Hypothalamus (tissue), 51 donors: ENCODE data around the gene JAK2.
"Not testable (repeated sequence)": the region's sequence is repeated elsewhere in the genome, so short reads cannot be mapped to it uniquely, and the experiment has no call there.

Experiments used
- DNase-seq, 51 donors: peaks; one replicate each; lab custom pipeline; 2025; lab: John Stamatoyannopoulos, UW

Gene JAK2

GRCh38 chr9:4984621-4985385 lies at the start of gene JAK2:
TSS of gene JAK2 (plus strand) at chr9:4985272. CDS start at chr9:5021988, 36,716 bp downstream.
- peak; percentile 52 to 98 (median 88) for DNase-seq

DNA sequence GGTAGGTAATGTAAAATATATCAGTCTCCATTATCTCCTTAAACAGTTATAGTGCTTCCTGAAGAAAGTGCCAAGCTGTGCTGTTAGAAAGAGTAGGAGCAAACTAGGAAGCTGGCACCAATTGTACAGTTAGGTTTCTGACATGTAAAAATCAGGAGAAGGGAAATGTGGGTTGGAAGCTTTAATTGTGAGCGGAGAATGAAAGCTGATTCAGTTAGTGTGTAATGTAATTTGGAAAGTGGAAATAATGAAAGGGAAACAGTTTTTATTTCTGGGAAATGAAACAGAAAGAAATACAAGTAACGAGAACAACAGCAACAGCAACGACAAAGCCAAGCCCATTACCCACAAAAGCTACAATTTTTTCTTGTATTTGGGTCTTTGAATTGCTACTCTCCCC lies 48.8 kb upstream of the JAK2 start:
- DNase-seq: peak in 1 of 51 donors; percentile 29

- DNase-seq: no peak
Measured at GRCh38 chr9:4936823-4937222, 48.2 kb upstream of the JAK2 start.

GRCh38 chr9:4937446-4937845 lies 47.6 kb upstream of the JAK2 start:
- no peak for DNase-seq

DNA sequence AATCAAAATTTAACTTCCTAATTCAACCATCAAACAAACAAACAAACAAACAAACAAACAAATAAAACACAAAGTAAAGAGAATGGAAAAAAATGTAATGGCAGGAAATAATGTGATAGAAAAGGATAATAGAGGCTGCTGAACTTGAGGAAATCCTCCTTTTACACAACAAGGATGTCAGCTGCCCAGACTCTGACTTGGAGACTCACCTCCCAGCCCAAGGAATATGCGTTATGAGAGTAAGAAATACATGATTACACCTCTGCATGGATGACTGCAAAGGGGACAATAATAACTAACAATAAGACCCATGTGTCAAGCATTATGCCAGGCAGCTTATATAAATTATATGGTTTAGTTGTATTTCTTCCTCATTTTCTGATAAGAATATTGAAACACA lies 46.6 kb upstream of the JAK2 start:
- DNase-seq: no peak

- no peak for DNase-seq
Measured at GRCh38 chr9:4939118-4939561, 45.9 kb upstream of the JAK2 start.

DNA sequence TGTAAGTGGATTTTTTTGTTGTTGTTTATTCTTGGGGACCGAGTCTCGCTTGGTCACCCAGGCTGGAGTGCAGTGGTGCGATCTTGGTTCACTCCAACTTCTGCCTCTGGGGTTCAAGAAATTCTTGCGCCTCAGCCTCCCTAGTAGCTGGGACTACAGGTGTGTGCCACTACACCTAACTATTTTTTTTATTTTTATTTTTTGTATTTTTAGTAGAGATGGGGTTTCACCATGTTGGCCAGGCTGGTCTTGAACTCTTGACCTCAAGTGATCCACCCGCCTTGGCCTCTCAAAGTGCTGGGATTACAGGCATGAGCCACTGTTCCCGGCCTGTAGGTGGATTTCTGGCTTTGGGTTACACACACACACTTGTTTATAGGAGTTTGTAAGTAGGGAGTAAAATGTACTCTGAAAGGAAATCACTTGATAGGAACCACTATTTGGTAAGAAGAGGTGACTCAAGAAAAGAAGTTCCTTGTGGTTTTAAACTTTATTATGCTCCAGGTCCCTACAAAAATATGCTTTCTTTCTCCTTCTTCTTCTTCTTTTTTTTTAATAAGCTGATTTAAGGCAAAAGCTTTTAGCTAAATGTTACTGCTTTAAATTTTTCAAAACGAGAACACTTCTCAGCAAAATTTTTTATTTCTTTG lies 42.9 kb upstream of the JAK2 start:
- not testable (repeated sequence) for DNase-seq

DNA sequence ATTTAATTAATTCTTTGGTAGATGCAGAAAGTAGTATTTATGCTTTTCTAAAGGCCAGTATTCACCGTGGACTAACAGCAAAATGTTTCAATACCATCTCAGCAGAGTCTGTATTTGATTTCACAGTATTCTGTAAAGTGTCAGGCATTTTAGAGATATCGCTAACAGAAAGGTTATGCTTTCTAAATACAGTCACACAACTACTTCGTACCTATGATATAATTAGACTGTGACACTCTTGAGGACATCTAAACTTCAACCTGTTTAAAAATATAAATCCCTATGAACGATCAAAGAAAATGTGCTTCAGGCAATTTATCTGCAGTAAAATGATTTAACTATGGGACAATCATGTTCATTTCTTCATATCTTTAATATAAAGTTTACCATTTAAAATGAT lies 41.7 kb upstream of the JAK2 start:
- DNase-seq: no peak

DNA sequence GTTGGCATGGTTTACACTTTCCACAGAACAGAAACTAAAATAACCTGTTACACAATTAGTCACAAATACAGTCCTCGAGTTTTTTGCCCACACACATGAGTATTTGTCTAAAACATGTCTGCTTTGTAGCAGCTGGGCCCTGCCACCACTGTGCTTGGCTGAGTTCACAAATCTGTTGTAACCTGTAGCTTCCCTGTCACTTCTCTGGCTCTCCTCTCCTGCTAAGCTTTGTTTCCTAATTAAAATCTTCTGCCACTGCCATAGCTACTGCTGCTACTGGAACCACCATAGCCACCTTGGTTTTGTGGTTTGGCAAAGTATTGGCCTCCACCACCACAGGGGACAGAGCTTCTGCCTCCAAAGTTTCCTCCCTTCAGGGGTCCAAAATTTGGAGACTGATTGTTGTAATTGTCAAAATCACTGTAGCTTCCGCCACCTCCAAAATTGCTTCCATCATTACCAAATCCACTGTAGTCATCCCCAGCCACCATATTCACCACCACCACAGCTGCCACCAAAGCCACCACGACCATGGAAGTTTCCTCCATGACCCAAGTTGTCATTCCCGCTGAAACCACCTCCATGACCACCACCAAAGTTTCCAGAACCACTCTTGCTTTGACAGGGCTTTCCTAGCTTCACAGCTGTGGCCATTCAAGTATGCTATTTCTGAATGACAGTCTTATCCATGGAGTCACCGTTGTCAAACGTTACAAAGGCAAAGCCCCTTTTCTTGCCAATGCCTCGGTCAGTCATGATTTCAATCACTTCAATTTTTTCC lies 40.5 kb upstream of the JAK2 start:
- not testable (repeated sequence) for DNase-seq

DNA sequence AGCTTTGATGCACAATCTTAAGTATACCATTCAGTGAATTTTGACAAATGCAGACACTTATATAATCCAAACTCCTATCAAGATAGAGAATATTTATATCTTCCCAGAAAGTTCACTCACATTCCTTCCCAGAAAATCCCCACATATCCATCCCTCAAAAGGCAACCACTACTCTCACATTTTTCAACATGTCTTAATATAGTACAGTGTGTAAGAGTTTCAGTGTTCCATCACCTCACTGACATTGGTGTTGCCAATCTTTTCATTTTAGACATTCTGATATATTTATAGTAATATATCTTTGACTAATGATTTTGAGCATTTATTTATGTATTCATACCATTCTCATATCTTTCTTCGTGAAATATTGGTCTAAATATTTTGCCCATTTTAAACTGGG lies 38.1 kb upstream of the JAK2 start:
- no peak for DNase-seq

DNA sequence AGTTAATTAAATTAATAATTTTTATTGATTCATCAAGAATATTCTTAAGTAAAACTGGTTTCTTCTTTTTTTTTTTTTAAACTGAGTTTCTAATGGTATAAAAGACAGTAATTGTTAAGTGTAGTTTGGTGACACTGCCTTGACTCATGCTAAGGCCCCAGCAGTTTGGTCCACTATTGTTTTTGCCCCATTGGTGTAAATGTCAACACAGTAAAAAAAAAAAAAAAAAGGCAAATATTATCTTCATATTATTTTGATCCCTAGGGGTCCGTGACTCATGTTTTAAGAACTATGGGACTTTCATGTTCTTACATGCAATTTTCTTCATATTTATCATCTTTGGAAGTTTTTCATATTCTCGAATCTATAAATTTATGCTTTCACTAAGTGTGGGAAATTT lies 29.2 kb upstream of the JAK2 start:
- no peak for DNase-seq

- no peak for DNase-seq
Measured at GRCh38 chr9:4959031-4959430, 26.0 kb upstream of the JAK2 start.

- no peak for DNase-seq
Measured at GRCh38 chr9:4962085-4962484, 23.0 kb upstream of the JAK2 start.

GRCh38 chr9:4964540-4964939 lies 20.5 kb upstream of the JAK2 start:
- DNase-seq: peak in 2 of 51 donors; percentile 1 to 11

GRCh38 chr9:4965174-4965821 lies 19.8 kb upstream of the JAK2 start:
- no peak for DNase-seq

DNA sequence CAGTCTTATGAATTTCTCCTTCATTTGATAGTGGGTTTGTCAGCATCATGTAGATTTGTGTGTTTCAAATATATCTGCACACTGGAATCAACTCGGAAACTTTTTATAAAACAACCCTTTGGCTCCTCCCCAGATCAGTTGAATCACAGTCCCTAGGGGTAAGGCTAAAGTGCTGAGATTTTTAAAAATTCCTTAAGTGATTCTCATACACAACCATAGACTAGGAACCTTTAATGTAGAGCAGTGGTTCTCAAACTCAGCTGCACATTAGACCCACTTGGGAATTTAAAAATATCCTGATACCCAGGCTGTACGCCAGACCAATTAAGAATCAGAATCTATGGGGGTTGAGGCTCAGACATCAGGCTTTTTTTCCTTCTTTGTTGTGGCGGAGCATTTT lies 17.5 kb upstream of the JAK2 start:
- DNase-seq: no peak

DNA sequence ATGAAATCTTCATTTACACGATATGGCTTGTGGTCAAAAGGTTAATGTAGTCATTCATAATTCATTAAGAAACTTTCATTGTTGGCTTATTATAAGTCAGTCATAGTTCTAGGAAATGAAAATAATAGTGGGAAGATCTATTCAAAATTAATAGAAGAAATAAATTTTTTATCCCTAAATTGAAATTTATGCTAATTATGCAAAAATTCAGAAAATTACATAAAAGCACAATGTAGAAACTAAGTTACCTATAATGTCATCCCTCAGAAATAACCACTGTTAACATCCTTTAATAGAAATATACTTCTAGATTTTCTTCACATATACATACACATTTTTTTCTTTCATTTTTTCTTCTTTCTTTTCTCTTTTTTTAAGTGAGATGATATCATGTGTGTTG lies 15.9 kb upstream of the JAK2 start:
- DNase-seq: no peak

DNA sequence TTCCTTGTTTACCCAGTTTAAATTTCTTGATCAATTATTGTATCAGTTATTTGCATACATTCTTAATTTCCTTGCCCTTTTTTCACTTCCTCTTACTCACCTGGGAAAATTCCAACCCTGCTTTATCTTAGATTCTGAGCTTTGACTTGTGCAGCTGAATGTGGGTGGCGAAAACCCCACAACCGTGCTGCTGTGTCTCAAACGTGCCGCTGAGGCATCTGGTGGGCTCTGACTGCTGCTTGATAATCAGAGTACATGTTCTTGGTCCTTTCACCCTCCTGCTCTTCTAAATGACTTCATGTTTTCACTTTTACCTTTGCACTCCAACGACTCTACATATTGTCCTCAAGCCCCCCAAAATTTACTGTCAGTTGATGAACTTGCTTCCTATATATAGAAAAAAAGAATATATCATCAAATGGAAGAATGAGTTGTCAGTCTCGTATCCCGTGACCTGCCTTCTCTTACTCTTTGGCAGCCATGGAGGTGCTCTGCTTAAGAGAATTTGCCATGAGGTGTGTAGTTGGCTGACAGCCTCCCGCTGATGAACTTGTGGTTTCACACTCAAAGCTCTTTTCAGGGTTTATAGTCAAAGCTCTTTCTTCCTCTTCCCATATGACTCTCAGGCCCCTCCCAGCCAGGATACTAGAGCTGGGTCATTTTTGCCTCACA lies 14.0 kb upstream of the JAK2 start:
- DNase-seq: no peak

- DNase-seq: no peak
Measured at GRCh38 chr9:4973246-4973645, 11.8 kb upstream of the JAK2 start.

GRCh38 chr9:4973902-4974301 lies 11.2 kb upstream of the JAK2 start:
- no peak for DNase-seq
